OCI-LY7 (cell line): ENCODE data around the gene SLC25A23. TPM values are rescaled to one million over a fixed set of nuclear protein-coding genes. Genes with fewer than 3 reads are reported as not detected.

Source experiments
- BruUV-seq: library from RNA; stranded (reverse); fragments of 400-500 nt; replicated peaks from 2 replicates; lab custom pipeline; 2021; lab: Mats Ljungman, UMichigan
- CTCF ChIA-PET: fragments of 300-600 bp; sonication (Branson Sonifier 250); formaldehyde crosslinking; loops from one replicate; lab custom pipeline; 2022; ENCODE audit warnings: antibody characterized with exemption; ENCODE audit not compliant: unreplicated experiment; lab: Charles Lee
- POLR2A ChIA-PET: fragments of 300-600 bp; sonication (Branson Sonifier 250); formaldehyde crosslinking; loops from one replicate; lab custom pipeline; 2022; ENCODE audit warnings: antibody characterized with exemption; lab: Charles Lee
- DNase-seq: peaks from one replicate; pipeline ENCODE4 v3.0.0-alpha.2; 2015; ENCODE audit warnings: low spot score
- H2AFZ ChIP-seq: fragments of 200-600 bp; sonication (generic), shearing (Covaris generic); 2 replicates; pipeline ENCODE4 v1.6.1; 2014; ENCODE audit warnings: mild to moderate bottlenecking, antibody characterized with exemption, low read length, moderate library complexity
- H3K27ac ChIP-seq: fragments of 200-600 bp; sonication (generic); 2 replicates; pipeline ENCODE4 v1.5.1; 2014; ENCODE audit warnings: mixed run types, low read depth, mild to moderate bottlenecking, moderate library complexity, low read length, inconsistent platforms; ENCODE audit not compliant: poor library complexity, severe bottlenecking
- H3K36me3 ChIP-seq: fragments of 200-600 bp; sonication (generic); 2 replicates; pipeline ENCODE4 v1.6.1; 2014; ENCODE audit warnings: mild to moderate bottlenecking, antibody characterized with exemption, low read length, moderate library complexity, mixed read lengths; ENCODE audit not compliant: insufficient read depth
- H3K4me1 ChIP-seq: fragments of 200-600 bp; sonication (generic); 2 replicates; pipeline ENCODE4 v1.5.1; 2014; ENCODE audit warnings: mild to moderate bottlenecking, low read length; ENCODE audit not compliant: insufficient read depth, poor library complexity, severe bottlenecking
- H3K4me2 ChIP-seq: fragments of 200-600 bp; sonication (generic); 2 replicates; pipeline ENCODE4 v1.6.1; 2014; ENCODE audit warnings: mild to moderate bottlenecking, low read length
- H3K4me3 ChIP-seq: fragments of 200-600 bp; sonication (generic); 2 replicates; pipeline ENCODE4 v1.5.1; 2014; ENCODE audit warnings: mild to moderate bottlenecking, low read depth, low read length; ENCODE audit not compliant: poor library complexity, severe bottlenecking
- H3K79me2 ChIP-seq: fragments of 200-600 bp; sonication (generic); 2 replicates; pipeline ENCODE4 v1.6.1; 2016; ENCODE audit warnings: low read depth, mild to moderate bottlenecking, low read length, moderate library complexity, mixed read lengths; ENCODE audit not compliant: insufficient read depth
- H3K9me2 ChIP-seq: fragments of 200-600 bp; sonication (generic); 2 replicates; pipeline ENCODE4 v1.6.1; 2016; ENCODE audit warnings: mild to moderate bottlenecking, low read length, mixed read lengths; ENCODE audit not compliant: insufficient read depth
- H3K9me3 ChIP-seq: fragments of 200-600 bp; sonication (generic); 2 replicates; pipeline ENCODE4 v1.6.1; 2014; ENCODE audit warnings: mild to moderate bottlenecking, mixed run types, low read length, mixed read lengths
- H4K20me1 ChIP-seq: fragments of 200-600 bp; sonication (generic); 2 replicates; pipeline ENCODE4 v1.6.1; 2014; ENCODE audit warnings: mild to moderate bottlenecking, antibody characterized with exemption, low read length, moderate library complexity, mixed read lengths; ENCODE audit not compliant: insufficient read depth
- CTCF ChIP-seq: fragments of 200-600 bp; sonication (generic); conservative IDR thresholded peaks from 2 replicates; pipeline ENCODE4 v1.5.1; 2014; ENCODE audit warnings: mild to moderate bottlenecking, antibody characterized with exemption, low read length, moderate library complexity, mixed read lengths
- EZH2phosphoT487 ChIP-seq: fragments of 200-600 bp; sonication (generic); IDR thresholded peaks from 2 replicates; pipeline ENCODE4 v1.6.1; 2018; ENCODE audit warnings: low read depth, borderline replicate concordance, mild to moderate bottlenecking, mixed run types, antibody characterized with exemption, low read length, moderate library complexity, mixed read lengths
- intact Hi-C: fragments of 100-400 bp; cut with micrococcal nuclease; formaldehyde crosslinking; loops from one replicate; pipeline ENCODE4 v1.10.0; 2022; ENCODE audit not compliant: unreplicated experiment
- total RNA-seq, 2 experiments: library from RNA; depleted of rRNA in 1 of 2; stranded (reverse); fragments of >200 nt in 1 of 2; shearing (Covaris generic) in 1 of 2; gene quantifications; 2 replicates each; pipeline ENCODE4 v1.2.3, GENCODE V29; 2014 to 2022

Gene SLC25A23
- total RNA-seq, 2 experiments from 2014 or later = 50.9 to 65.7 TPM

- Histone ChIP-seq H4K20me1 (no peaks in the 10 kb centered on the region), H3K4me1 (peaks cover 15% of the 10 kb centered on the region), H3K4me3 (no peak overlapping the region), H3K9me3 (peaks cover 5% of the 10 kb centered on the region; the same call in 1 of the 2 replicates), H3K9me2 (no peaks in the 10 kb centered on the region), H3K79me2 (no peaks in the 10 kb centered on the region), H3K4me2 (no peak overlapping the region), H2AFZ (no peak overlapping the region), H3K27ac (no peak overlapping the region), H3K36me3 (no peaks in the 10 kb centered on the region)
- ChIA-PET CTCF (no interaction called here), POLR2A (interaction anchor here (1.0 kb wide), 1 partner anchor 10 kb away, joined by 3 read pairs; the partner anchor contains the start of gene DENND1C)
- intact Hi-C loops = no loop called here
- DNase-seq = no peak
- BruUV-seq = no TSS peak
- TF ChIP-seq CTCF = no peak
- TF ChIP-seq EZH2phosphoT487 = no peak
Observed at GRCh38 chr19:6491802-6492592, 32.4 kb upstream of the SLC25A23 start.

GRCh38 chr19:6490134-6490533 lies 30.5 kb upstream of the SLC25A23 start:
- H3K9me2 ChIP-seq = no peaks in the 10 kb centered on the region
- no peak for DNase-seq
- peak overlapping the region; percentile 55 for H3K27ac ChIP-seq
- ChIA-PET CTCF (no interaction called here), POLR2A (interaction anchor here (0.7 kb wide), 2 partner anchors 140 to 415 kb away, joined by 3 to 4 read pairs; no protein-coding TSS in a partner anchor)
- intact Hi-C loops = no loop called here
- H3K9me3 ChIP-seq = peaks cover 5% of the 10 kb centered on the region; the same call in 1 of the 2 replicates
- H3K79me2 ChIP-seq = no peaks in the 10 kb centered on the region
- H2AFZ ChIP-seq = peak overlapping the region; percentile 95
- H3K4me3 ChIP-seq = peak overlapping the region; percentile 61
- H3K4me1 ChIP-seq = peaks cover 15% of the 10 kb centered on the region
- no peaks in the 10 kb centered on the region for H4K20me1 ChIP-seq
- TF ChIP-seq EZH2phosphoT487 (no peak), CTCF (no peak)
- BruUV-seq = no TSS peak
- H3K36me3 ChIP-seq = no peaks in the 10 kb centered on the region
- H3K4me2 ChIP-seq = peak overlapping the region; percentile 74
